ENCODE results near the gene TSKS. TPM values are rescaled to one million over a fixed set of nuclear protein-coding genes. Genes with fewer than 3 reads are reported as not detected.

Gene TSKS
- total RNA-seq, 1 donor: 1.4 TPM

DNA sequence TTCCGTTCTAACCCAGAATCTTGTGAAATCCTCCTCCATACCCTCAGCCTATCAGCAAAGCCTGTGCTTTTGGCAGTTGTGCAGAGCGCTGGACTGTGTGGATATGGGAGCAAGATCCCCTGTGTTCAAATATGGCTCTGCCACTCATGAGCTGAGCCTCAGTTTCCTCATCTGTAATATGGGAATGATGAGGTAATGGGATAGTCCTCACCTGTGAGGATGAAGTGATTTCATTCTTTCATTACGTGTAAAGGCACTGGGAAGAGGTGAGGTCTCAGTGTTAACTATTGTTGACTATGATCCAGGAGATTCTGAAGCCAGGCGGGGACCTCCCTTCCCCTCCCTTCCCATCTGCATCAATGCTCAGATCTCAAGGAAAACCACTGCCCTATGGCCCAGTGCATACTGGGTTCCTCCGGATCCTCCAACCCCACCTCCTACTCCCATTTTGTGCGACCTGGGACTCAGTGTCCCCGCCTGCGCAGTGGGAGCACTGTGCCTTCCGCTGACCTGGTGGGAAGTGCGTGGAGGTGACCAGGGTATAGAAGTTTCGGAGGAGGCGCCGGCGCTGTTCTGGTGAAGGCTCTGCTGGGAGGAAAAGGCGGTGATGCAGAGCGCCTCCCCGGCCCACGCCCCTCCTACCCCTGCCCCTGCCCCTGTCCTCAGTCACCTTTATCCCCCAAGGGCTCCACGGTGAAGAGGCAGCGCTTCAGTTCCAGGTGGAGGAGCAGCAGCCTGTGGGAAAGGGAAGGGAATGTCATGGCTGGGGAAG is 45.0 kb upstream of the TSKS start:
- TF ChIP-seq, protein P1, sequence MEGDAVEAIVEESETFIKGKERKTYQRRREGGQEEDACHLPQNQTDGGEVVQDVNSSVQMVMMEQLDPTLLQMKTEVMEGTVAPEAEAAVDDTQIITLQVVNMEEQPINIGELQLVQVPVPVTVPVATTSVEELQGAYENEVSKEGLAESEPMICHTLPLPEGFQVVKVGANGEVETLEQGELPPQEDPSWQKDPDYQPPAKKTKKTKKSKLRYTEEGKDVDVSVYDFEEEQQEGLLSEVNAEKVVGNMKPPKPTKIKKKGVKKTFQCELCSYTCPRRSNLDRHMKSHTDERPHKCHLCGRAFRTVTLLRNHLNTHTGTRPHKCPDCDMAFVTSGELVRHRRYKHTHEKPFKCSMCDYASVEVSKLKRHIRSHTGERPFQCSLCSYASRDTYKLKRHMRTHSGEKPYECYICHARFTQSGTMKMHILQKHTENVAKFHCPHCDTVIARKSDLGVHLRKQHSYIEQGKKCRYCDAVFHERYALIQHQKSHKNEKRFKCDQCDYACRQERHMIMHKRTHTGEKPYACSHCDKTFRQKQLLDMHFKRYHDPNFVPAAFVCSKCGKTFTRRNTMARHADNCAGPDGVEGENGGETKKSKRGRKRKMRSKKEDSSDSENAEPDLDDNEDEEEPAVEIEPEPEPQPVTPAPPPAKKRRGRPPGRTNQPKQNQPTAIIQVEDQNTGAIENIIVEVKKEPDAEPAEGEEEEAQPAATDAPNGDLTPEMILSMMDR (IDR thresholded peaks at IDR 0.05; ENCODE audit: insufficient read depth, low read length): no peak
- DNase-seq (ENCODE audit: low read depth): no peak
- peak overlapping the region; percentile 25 for H3K4me3 ChIP-seq (ENCODE audit: low read depth, low read length)

DNA sequence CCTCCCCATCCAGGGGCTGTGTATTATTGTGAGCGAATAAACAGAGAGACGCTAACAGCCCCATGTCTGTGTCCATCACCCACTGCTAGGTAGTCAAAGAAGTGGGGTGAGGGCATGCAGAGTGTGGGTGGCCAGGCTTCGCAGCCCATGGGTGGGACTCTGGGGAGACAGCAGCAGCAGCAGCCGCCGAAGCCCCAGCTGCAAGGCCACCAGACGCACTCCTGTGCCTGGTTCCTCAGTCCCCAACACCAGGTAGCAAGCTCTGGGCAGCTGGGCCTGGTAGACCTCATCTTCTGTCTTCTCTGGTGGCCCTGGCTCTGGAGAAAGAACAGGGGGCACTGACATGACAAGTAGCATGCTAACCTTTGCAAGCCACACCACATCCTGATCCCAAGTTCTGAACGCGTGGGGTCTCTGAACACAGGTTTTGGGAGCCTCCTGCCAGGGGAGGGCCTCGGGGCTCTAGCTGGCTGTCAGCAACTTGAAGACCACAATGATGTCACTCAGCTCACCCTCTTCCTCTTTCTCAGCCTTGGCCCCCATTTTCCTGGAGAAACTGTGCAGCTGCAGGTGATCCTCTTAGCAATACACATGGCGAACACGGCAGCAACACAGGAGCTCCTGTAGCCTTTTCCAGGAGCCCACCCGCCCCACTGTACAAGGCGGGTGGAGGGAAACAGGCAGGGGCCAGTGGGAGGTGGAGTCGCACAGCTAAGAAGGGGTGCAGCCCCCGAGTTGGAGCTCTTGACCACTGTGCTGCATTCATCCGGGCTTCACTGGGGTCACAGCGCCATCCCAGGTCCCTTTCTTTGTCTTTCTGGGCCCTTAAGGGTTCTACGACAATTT is 44.2 kb upstream of the TSKS start:
- DNase-seq (ENCODE audit: low read depth): no peak
- no peak overlapping the region for H3K4me3 ChIP-seq (ENCODE audit: low read depth, low read length)
- TF ChIP-seq, protein P1 (IDR thresholded peaks at IDR 0.05; ENCODE audit: insufficient read depth, low read length): no peak

DNA sequence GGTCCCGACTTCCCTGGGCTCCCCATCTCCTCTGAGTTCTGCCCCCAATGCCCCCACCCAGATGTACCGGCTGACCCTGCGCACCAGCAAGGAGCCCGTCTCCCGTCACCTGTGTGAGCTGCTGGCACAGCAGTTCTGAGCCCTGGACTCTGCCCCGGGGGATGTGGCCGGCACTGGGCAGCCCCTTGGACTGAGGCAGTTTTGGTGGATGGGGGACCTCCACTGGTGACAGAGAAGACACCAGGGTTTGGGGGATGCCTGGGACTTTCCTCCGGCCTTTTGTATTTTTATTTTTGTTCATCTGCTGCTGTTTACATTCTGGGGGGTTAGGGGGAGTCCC is 43.5 kb upstream of the TSKS start:
- TF ChIP-seq, protein P1 (IDR thresholded peaks at IDR 0.05; ENCODE audit: insufficient read depth, low read length): no peak
- H3K4me3 ChIP-seq (ENCODE audit: low read depth, low read length): no peak overlapping the region
- DNase-seq (ENCODE audit: low read depth): no peak

DNA sequence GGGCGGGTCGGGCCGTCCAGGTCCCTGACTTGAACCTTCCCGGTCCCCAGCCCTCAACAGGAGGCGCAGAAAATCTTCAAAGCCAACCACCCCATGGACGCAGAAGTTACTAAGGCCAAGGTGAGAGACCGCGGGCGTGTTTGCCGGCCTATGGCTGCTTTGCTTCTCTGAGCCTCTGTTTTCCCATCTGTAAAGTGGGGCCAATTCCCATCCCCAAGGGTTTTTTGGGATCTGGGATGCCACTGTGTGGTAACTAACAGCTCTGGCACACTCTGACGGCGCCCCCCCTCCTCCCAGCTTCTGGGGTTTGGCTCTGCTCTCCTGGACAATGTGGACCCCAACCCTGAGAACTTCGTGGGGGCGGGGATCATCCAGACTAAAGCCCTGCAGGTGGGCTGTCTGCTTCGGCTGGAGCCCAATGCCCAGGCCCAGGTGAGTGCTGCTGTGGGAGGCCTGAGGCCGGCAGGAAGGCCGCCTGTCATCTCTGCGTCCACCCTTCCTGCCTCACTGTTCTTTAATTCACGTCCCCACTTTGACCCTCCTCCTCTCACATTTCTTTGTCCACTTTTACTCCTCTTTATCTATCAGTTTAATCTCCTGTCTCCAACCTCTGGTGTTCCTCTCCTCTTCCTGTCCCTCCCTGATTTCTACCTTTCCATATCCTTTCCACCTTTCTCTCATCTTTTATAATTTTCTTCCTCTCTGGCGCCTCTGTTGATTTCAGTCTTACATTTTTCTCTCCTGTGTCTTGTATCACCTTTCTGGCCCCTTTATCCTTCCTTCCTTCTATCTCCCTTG is 42.9 kb upstream of the TSKS start:
- no peak overlapping the region for H3K4me3 ChIP-seq (ENCODE audit: low read depth, low read length)
- DNase-seq (ENCODE audit: low read depth): no peak
- TF ChIP-seq, protein P1 (IDR thresholded peaks at IDR 0.05; ENCODE audit: insufficient read depth, low read length): no peak

DNA sequence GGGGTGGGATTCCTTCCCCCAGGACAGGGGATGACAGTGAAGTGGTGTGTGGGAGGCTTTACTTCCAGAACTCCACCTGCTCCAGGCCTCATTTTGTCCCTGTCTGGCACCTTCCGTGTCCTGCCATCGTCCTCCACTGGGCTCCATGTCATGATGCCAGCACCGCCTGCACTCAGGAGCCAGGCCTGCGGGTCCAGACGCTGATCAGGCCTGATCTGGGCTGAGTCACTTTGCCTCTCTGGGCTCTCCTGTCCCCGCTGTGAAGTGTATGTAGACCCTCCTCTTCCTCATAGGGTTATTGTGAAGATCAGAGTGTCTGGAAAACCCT is 40.4 kb upstream of the TSKS start:
- no peak overlapping the region for H3K4me3 ChIP-seq (ENCODE audit: low read depth, low read length)
- TF ChIP-seq, protein P1 (IDR thresholded peaks at IDR 0.05; ENCODE audit: insufficient read depth, low read length): no peak
- DNase-seq (ENCODE audit: low read depth): no peak

DNA sequence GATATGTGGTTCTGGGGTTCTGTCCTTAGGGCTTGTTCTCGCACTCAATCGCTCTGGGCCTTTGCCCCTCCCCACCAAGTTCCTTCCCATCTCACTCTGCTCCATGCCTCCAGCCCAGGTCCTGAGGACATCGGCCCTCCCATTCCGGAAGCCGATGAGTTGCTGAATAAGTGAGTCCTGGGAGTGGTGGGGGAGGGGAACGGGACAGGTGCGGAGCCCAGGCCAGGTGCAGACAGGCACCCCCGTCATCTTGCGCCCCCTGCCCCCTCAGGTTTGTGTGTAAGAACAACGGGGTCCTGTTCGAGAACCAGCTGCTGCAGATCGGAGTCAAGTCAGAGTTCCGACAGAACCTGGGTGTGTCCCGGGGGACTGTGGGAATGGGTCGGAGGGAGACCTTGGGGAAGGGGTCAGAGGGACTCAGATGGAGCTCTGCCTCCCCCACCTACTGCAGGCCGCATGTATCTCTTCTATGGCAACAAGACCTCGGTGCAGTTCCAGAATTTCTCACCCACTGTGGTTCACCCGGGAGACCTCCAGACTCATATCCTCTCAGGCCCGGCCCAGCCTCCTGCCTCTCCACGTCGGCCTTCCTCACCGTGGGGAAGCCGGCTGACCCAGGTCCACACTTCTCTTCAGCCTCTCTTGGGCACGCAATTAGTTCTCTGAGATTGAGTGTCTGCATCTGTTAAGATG is 39.9 kb upstream of the TSKS start:
- DNase-seq (ENCODE audit: low read depth): no peak
- no peak overlapping the region for H3K4me3 ChIP-seq (ENCODE audit: low read depth, low read length)
- TF ChIP-seq, protein P1 (IDR thresholded peaks at IDR 0.05; ENCODE audit: insufficient read depth, low read length): no peak
